T-helper 1 cell (primary cell): Measurements from ENCODE around the gene SH3BP2.

Source experiments
- DNase-seq, 5 donors: peaks; one replicate each; pipeline ENCODE4 v3.0.0-alpha.2; 2012 to 2020

SH3BP2 gene

GRCh38 chr4:2805712-2806389 is 13.0 kb downstream of the SH3BP2 start:
- no peak for DNase-seq

GRCh38 chr4:2806390-2807355 is 13.8 kb downstream of the SH3BP2 start:
- DNase-seq, result no peak

GRCh38 chr4:2807571-2807970 is 14.7 kb downstream of the SH3BP2 start:
- DNase-seq, result no peak

- no peak for DNase-seq
Measured at GRCh38 chr4:2808001-2808400, 15.1 kb downstream of the SH3BP2 start.

GRCh38 chr4:2809610-2810180 is 16.8 kb downstream of the SH3BP2 start:
- DNase-seq, result no peak

GRCh38 chr4:2810388-2810787 is 17.5 kb downstream of the SH3BP2 start:
- DNase-seq, result no peak

GRCh38 chr4:2811830-2812611 is 19.1 kb downstream of the SH3BP2 start:
- peak; percentile 37 to 85 (median 44) for DNase-seq

- no peak for DNase-seq
Measured at GRCh38 chr4:2812612-2813354, 19.9 kb downstream of the SH3BP2 start.

GRCh38 chr4:2813446-2814405 is 20.8 kb downstream of the SH3BP2 start:
- DNase-seq, result no peak

GRCh38 chr4:2814627-2815270 is 21.9 kb downstream of the SH3BP2 start:
- DNase-seq, result no peak

GRCh38 chr4:2816401-2816954 is 23.6 kb downstream of the SH3BP2 start:
- no peak for DNase-seq

GRCh38 chr4:2817137-2817536 is 24.3 kb downstream of the SH3BP2 start:
- DNase-seq, result no peak

- peak in 1 of 5 donors; percentile 34 for DNase-seq
Measured at GRCh38 chr4:2817701-2818350, 24.9 kb downstream of the SH3BP2 start.

- DNase-seq, result no peak
Measured at GRCh38 chr4:2818351-2818939, 25.6 kb downstream of the SH3BP2 start.

GRCh38 chr4:2819244-2820215 is 26.6 kb downstream of the SH3BP2 start:
- DNase-seq, result no peak

- DNase-seq, result no peak
Measured at GRCh38 chr4:2820216-2820982, 27.5 kb downstream of the SH3BP2 start.
